NCI-H345 (cell line): ENCODE measurements around the gene LYZL1.
A peak's percentile ranks its signal among the peaks of the same experiment; 100 is the strongest.
"Not testable (repeated sequence)": the region's sequence is repeated elsewhere in the genome, so short reads cannot be mapped to it uniquely, and the experiment has no call there.

Experiments used
- DNase-seq: peaks from one replicate; lab custom pipeline; 2025; lab: John Stamatoyannopoulos, UW

The LYZL1 gene

GRCh38 chr10:29288906-29289305 lies at the start of gene LYZL1:
LYZL1 (plus strand) TSS chr10:29289070; CDS start chr10:29291868, 2,798 bp downstream.
- not testable (repeated sequence) for DNase-seq

DNA sequence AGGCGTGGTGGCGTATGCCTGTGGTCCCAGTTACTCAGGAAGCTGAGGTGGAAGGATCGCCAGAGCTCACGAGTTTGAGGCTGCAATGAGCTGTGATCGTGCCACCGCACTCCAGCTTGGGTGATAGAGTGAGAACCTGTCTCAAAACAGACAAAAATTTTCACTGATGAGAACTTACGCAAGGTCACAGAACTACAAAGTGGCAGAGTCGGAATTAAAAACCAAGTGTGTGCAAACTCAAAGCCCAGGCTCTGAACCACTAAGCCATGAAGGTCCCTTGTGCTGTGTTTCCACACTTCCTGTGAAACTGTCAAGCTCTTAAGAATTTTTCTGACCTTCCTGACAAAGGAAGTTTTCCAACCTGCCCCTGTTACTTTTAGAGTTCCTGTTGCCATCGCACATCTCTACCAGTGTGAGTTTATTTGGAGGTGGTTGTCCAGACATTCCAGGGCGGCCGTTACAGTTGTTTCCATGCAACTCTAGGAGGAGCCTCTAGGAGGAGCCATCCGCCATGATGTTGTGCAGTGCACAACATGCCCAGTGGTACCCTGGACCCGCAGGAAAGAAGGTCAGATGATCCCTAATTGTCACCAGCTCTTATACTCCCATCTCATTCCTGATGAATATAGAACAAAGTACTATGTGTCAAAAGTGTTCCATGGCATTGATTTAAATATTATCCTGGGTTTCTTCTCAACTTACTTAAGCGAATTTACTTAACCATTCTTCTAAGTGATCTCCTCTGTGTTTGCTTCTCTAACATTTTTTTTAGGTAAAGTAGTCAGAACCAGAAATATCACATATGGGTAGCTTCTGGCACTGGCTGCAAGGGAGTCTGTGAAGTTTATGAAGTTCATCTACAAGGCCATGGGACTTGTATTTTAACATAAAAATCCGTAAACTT lies 49.0 kb upstream of the LYZL1 start:
- DNase-seq = no peak

DNA sequence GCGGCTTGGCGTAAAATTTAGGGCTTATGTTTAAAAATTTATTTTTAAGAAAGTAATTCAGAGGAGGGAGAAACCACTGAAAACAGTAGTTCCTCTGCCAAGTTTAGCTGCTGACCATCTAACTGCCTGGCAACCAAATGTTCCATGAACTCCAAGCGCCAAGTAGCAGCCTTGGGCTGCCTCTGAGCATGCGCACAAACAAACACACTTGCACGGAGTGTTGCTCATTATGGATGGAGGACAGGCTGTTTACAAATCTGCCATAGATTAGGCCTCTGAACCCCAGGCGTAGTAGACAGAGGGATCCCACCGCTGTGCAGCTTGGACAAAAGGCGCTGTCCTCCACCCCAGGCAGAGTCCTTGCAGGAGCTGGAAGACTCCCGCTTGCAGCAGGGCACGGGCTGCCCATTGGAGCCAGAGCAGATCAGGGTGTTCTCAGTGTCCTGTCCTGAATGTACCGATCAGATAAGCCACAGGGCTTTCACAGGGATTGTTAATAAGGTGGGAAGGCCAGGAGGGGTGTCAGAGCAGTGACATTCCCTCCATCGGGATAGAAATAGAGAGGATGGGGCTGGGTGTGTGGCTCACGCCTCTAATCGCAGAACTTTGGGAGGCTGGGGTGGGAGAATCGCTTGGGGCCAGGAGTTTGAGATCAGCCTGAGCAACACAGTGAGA lies 47.7 kb upstream of the LYZL1 start:
- no peak for DNase-seq

DNA sequence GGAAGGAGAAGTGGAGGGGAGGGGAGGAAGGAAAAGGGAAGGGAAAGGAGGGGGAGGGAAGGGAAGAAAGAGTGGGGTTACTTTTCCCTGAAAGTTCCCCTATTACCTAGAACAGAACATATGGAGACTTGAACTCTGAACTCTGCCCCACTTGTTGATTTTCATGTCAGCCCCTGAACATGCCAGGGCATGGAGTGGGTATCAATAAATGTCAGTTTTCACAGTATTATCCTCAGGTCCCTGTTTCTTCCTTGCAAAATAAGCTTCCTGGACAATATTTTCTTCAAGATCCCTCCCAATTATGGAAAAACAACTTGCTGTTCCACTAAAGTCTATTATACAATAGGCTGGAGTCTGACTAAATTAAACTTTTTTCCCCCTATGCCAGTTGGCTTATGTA lies 46.9 kb upstream of the LYZL1 start:
- no peak for DNase-seq

- DNase-seq = no peak
Measured at GRCh38 chr10:29243066-29243465, 45.8 kb upstream of the LYZL1 start.

- DNase-seq = no peak
Measured at GRCh38 chr10:29243750-29244149, 45.1 kb upstream of the LYZL1 start.

DNA sequence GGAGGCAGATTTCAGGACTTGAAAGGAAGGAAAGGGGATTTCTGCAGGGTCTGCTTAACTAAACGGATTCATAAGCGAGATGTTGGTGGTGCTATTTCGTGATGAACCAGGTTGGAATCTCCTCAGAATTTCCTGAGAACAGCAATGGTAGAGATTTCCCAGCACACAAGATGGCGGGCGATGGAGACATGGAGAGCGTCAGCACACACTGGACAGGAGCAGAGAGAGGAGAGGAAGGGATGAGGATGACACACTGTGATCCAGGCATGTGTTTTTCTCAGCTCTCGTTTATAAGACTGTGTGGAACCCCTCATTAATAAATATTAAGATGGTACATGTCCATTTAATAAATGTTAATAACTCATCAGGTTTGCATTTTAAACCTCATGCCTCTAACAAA lies 43.9 kb upstream of the LYZL1 start:
- no peak for DNase-seq

GRCh38 chr10:29245476-29245875 lies 43.4 kb upstream of the LYZL1 start:
- DNase-seq = no peak

- no peak for DNase-seq
Measured at GRCh38 chr10:29246449-29246848, 42.4 kb upstream of the LYZL1 start.

- DNase-seq = no peak
Measured at GRCh38 chr10:29248158-29248557, 40.7 kb upstream of the LYZL1 start.

GRCh38 chr10:29249018-29249417 lies 39.9 kb upstream of the LYZL1 start:
- DNase-seq = no peak

- no peak for DNase-seq
Measured at GRCh38 chr10:29250066-29250465, 38.8 kb upstream of the LYZL1 start.

- DNase-seq = no peak
Measured at GRCh38 chr10:29252811-29253689, 35.8 kb upstream of the LYZL1 start.

DNA sequence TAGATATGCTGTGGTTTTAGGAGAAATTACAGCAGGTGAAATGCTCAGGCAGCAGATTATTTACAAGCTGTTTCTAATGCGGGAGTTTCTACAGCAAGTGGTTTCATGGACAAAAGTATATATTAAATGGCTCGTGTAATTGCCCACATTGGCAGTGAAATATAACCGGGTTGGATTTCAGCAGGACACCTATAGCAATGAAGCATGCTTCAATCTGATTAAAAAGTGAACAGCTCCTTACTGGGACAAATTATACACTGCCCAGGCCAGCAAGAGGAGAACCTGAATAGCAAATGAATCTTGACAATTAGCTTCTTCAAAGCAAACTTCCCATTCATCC lies 35.2 kb upstream of the LYZL1 start:
- peak; percentile 6 for DNase-seq

GRCh38 chr10:29254123-29255046 lies 34.5 kb upstream of the LYZL1 start:
- no peak for DNase-seq

DNA sequence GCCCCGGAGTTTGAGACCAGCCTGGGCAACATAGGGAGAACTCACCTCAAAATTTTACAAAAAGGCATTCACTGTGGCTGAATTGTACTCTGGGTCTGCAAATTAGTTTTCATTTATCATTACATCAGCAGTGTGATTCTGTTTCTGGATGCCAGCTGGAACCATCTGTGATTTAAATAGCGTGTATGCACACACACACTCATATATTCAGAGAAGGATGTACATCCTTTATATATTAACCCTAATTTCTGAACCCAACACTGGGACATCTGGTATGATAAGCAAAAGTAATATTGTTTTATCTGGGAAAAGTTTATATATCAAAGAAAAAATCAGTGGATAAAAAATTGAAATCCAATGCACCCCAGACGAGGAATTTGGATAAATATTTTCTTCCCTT lies 33.8 kb upstream of the LYZL1 start:
- no peak for DNase-seq

DNA sequence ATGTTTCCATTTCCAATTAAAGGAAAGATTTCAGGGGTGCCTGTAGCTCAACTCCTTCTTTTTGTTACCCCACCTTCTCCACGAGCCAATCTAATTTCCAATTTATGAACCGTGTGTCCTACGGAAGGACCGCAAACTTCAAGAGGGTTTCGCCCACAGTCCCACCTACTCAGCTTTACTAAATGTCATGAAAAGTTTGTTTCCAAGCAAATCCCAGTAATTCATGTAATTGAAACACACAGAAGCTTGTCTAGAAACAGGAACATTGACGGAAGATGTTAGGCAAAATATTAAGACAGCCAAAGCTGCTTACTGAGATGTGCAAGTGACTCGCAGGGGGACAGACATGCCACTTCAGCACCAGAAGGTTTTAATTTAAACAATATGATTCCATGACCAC lies 32.9 kb upstream of the LYZL1 start:
- no peak for DNase-seq

- no peak for DNase-seq
Measured at GRCh38 chr10:29256586-29256985, 32.3 kb upstream of the LYZL1 start.

GRCh38 chr10:29257106-29257783 lies 31.6 kb upstream of the LYZL1 start:
- DNase-seq = no peak

GRCh38 chr10:29257784-29258135 lies 31.1 kb upstream of the LYZL1 start:
- DNase-seq = no peak

- no peak for DNase-seq
Measured at GRCh38 chr10:29259498-29259897, 29.4 kb upstream of the LYZL1 start.
